ENCODE data around the gene ZBTB5. TPM values are rescaled to one million over a fixed set of nuclear protein-coding genes. Genes with fewer than 3 reads are reported as not detected.

The ZBTB5 gene
- total and polyA plus RNA-seq, 4 donors: 2.4 to 9.4 (median 6.5) TPM

- Histone ChIP-seq H3K27me3 (ENCODE audit: control insufficient read depth in 4 of 4, insufficient read depth in 4 of 4, low read length in 3 of 4) (no peaks in the 10 kb centered on the region), H3K4me3 (ENCODE audit: low read depth in 1 of 3, low read length in 3 of 3) (no peak overlapping the region), H3K9me3 (ENCODE audit: control insufficient read depth in 4 of 4, low read length in 3 of 4) (no peaks in the 10 kb centered on the region), H3K4me1 (ENCODE audit: control insufficient read depth in 4 of 4, insufficient read depth in 4 of 4, low read length in 3 of 4) (peaks cover 11 to 37% (median 31%) of the 10 kb centered on the region in 4 donors), H3K27ac (ENCODE audit: low read depth in 1 of 2, low read length in 2 of 2) (no peak overlapping the region), H3K9ac (ENCODE audit: low read depth in 1 of 2, low read length in 2 of 2) (no peak overlapping the region), H3K36me3 (ENCODE audit: control insufficient read depth in 4 of 4, insufficient read depth in 3 of 4, low read depth in 1 of 4, low read length in 3 of 4) (no peaks in the 10 kb centered on the region)
- TF ChIP-seq RAD21 (IDR thresholded peaks at IDR 0.05) (no peak), JUND (IDR thresholded peaks at IDR 0.05) (no peak), ATF3 (IDR thresholded peaks at IDR 0.05) (no peak), CTCF (IDR thresholded peaks at IDR 0.05; ENCODE audit: low read depth, low read length, missing input control) (no peak), ZBTB33 (IDR thresholded peaks at IDR 0.05) (no peak), YY1 (IDR thresholded peaks at IDR 0.05) (no peak)
- DNase-seq (ENCODE audit: low spot score): no peak
- 77% methylated on average over 7 of the region's 7 CpGs for WGBS
Observed at GRCh38 chr9:37455884-37456647, 9.2 kb downstream of the ZBTB5 start.

GRCh38 chr9:37454238-37454637 lies 11.0 kb downstream of the ZBTB5 start:
- Histone ChIP-seq H3K4me3 (ENCODE audit: low read depth in 1 of 3, low read length in 3 of 3) (no peak overlapping the region), H3K27ac (ENCODE audit: low read depth in 1 of 2, low read length in 2 of 2) (peak overlapping the region in 1 of 2 donors; percentile 45), H3K9me3 (ENCODE audit: control insufficient read depth in 4 of 4, low read length in 3 of 4) (no peaks in the 10 kb centered on the region), H3K4me1 (ENCODE audit: control insufficient read depth in 4 of 4, insufficient read depth in 4 of 4, low read length in 3 of 4) (peaks cover 8 to 37% (median 29%) of the 10 kb centered on the region in 4 donors), H3K27me3 (ENCODE audit: control insufficient read depth in 4 of 4, insufficient read depth in 4 of 4, low read length in 3 of 4) (no peaks in the 10 kb centered on the region), H3K9ac (ENCODE audit: low read depth in 1 of 2, low read length in 2 of 2) (no peak overlapping the region), H3K36me3 (ENCODE audit: control insufficient read depth in 4 of 4, insufficient read depth in 3 of 4, low read depth in 1 of 4, low read length in 3 of 4) (no peaks in the 10 kb centered on the region)
- no peak for DNase-seq (ENCODE audit: low spot score)
- TF ChIP-seq FOXA2 (IDR thresholded peaks at IDR 0.05) (no peak), HNF4G (IDR thresholded peaks at IDR 0.05) (no peak), HNF4A (conservative IDR thresholded peaks at IDR 0.05) (peak; percentile 31 to 33), TAF1 (conservative IDR thresholded peaks at IDR 0.05) (no peak), SP1 (IDR thresholded peaks at IDR 0.05) (peak; percentile 22)

GRCh38 chr9:37453827-37454226 lies 11.4 kb downstream of the ZBTB5 start:
- DNase-seq (ENCODE audit: low spot score): no peak
- WGBS: 46% methylated on average over 1 of the region's 1 CpG
- TF ChIP-seq NR2F2 (IDR thresholded peaks at IDR 0.05): no peak
- no peak for TF ChIP-seq HNF4G (IDR thresholded peaks at IDR 0.05)
- no peak for TF ChIP-seq CTCF (IDR thresholded peaks at IDR 0.05; ENCODE audit: low read depth, low read length, missing input control)
- TF ChIP-seq ZBTB33 (IDR thresholded peaks at IDR 0.05): no peak
- TF ChIP-seq MAX (IDR thresholded peaks at IDR 0.05): no peak
- no peak for TF ChIP-seq RAD21 (IDR thresholded peaks at IDR 0.05)
- TF ChIP-seq JUND (IDR thresholded peaks at IDR 0.05): no peak
- no peak for TF ChIP-seq RXRA (IDR thresholded peaks at IDR 0.05)
- TF ChIP-seq YY1 (IDR thresholded peaks at IDR 0.05): no peak
- no peak for TF ChIP-seq TAF1 (conservative IDR thresholded peaks at IDR 0.05)
- no peak for TF ChIP-seq FOXA1 (IDR thresholded peaks at IDR 0.05)
- TF ChIP-seq EGR1 (IDR thresholded peaks at IDR 0.05; ENCODE audit: low read depth in 2 of 2): no peak
- TF ChIP-seq FOXA2 (IDR thresholded peaks at IDR 0.05): no peak

More at GRCh38 chr9:37453827-37454226, 11.4 kb downstream of the ZBTB5 start:
- no peaks in the 10 kb centered on the region for H3K9me3 ChIP-seq (ENCODE audit: control insufficient read depth in 4 of 4, low read length in 3 of 4)
- peak overlapping the region in 1 of 2 donors; percentile 45 for H3K27ac ChIP-seq (ENCODE audit: low read depth in 1 of 2, low read length in 2 of 2)
- H3K4me3 ChIP-seq (ENCODE audit: low read depth in 1 of 3, low read length in 3 of 3): no peak overlapping the region
- H3K27me3 ChIP-seq (ENCODE audit: control insufficient read depth in 4 of 4, insufficient read depth in 4 of 4, low read length in 3 of 4): no peaks in the 10 kb centered on the region
- no peak overlapping the region for H3K9ac ChIP-seq (ENCODE audit: low read depth in 1 of 2, low read length in 2 of 2)
- peaks cover 8 to 37% (median 29%) of the 10 kb centered on the region in 4 donors for H3K4me1 ChIP-seq (ENCODE audit: control insufficient read depth in 4 of 4, insufficient read depth in 4 of 4, low read length in 3 of 4)
- H3K36me3 ChIP-seq (ENCODE audit: control insufficient read depth in 4 of 4, insufficient read depth in 3 of 4, low read depth in 1 of 4, low read length in 3 of 4): no peaks in the 10 kb centered on the region

Measured in liver (tissue), 9 donors.